ENCODE measurements around the gene FRMD6.

DNA sequence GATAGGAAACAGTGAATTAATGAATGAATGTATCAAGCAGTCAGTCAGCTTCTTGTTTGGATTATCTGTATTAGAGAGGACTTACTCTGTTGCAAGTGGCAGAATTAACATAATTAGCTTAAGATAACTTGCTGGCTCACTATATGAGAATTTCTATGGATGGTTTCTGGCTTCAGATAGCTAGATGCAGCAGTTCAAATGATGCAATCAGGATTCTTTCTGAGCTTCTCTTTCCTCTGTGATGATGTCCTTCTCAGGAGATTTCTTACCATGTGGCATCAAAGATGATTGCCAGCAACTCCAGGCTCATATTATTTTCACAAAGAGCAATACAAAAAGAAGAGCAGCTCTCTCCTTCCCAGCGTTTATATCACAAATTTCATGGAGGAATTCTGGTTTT, 30.7 kb downstream of the FRMD6 start:
- TF ChIP-seq, protein P1, sequence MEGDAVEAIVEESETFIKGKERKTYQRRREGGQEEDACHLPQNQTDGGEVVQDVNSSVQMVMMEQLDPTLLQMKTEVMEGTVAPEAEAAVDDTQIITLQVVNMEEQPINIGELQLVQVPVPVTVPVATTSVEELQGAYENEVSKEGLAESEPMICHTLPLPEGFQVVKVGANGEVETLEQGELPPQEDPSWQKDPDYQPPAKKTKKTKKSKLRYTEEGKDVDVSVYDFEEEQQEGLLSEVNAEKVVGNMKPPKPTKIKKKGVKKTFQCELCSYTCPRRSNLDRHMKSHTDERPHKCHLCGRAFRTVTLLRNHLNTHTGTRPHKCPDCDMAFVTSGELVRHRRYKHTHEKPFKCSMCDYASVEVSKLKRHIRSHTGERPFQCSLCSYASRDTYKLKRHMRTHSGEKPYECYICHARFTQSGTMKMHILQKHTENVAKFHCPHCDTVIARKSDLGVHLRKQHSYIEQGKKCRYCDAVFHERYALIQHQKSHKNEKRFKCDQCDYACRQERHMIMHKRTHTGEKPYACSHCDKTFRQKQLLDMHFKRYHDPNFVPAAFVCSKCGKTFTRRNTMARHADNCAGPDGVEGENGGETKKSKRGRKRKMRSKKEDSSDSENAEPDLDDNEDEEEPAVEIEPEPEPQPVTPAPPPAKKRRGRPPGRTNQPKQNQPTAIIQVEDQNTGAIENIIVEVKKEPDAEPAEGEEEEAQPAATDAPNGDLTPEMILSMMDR (IDR thresholded peaks at IDR 0.05 in 2 of 3, conservative IDR thresholded peaks at IDR 0.05 in 1 of 3; ENCODE audit: borderline replicate concordance in 1 of 3, insufficient read depth in 1 of 3, low read depth in 2 of 3, low read length in 2 of 3) = no peak
- TF ChIP-seq YY1 (IDR thresholded peaks at IDR 0.05; ENCODE audit: extremely low read depth, insufficient replicate concordance, low read depth, low read length) (no peak), EZH2 (IDR thresholded peaks at IDR 0.05) (no peak)
- TF ChIP-seq, protein P2, sequence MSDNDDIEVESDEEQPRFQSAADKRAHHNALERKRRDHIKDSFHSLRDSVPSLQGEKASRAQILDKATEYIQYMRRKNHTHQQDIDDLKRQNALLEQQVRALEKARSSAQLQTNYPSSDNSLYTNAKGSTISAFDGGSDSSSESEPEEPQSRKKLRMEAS (IDR thresholded peaks at IDR 0.05) = no peak

Measured in HCT116 (cell line).